Endothelial cell of umbilical vein (primary cell): ENCODE data around the gene C16orf86. TPM values are rescaled to one million over a fixed set of nuclear protein-coding genes. Genes with fewer than 3 reads are reported as not detected.

Experiments used
- BruUV-seq: library from RNA; stranded (reverse); fragments of 400-500 nt; replicated peaks from 2 replicates; lab custom pipeline; 2021; lab: Mats Ljungman, UMichigan
- CTCF ChIA-PET: fragments of 300-600, 350-600 bp; sonication (Branson Sonifier 250); formaldehyde crosslinking; loops from one replicate; lab custom pipeline; 2021; ENCODE audit warnings: antibody characterized with exemption, inconsistent platforms; lab: Charles Lee
- POLR2A ChIA-PET: fragments of 300-600, 350-600 bp; sonication (Branson Sonifier 250); formaldehyde crosslinking; loops from one replicate; lab custom pipeline; 2021; ENCODE audit warnings: antibody characterized with exemption, inconsistent platforms; lab: Charles Lee
- DNase-seq: peaks from one replicate; pipeline ENCODE4 v3.0.0-alpha.2; 2011; ENCODE audit warnings: low read depth, low spot score
- FAIRE-seq: peaks from 2 replicates; lab custom pipeline; 2011; peaks lifted over from hg19 to GRCh38; lab: Jason Lieb, UNC
- H2AFZ ChIP-seq: 2 replicates; pipeline ENCODE4 v1.6.0; 2012; ENCODE audit warnings: low read depth, low read length, control low read depth, inconsistent platforms
- H3K27ac ChIP-seq: 2 replicates; pipeline ENCODE4 v1.5.1; 2011; ENCODE audit warnings: low read depth, mild to moderate bottlenecking, control low read depth, low read length, moderate library complexity; ENCODE audit not compliant: insufficient read depth
- H3K27me3 ChIP-seq, 2 experiments: 2 replicates each; pipeline versions ENCODE4 v1.6.0 to v1.6.1; 2011; ENCODE audit warnings: low read length in 2 of 2, mixed read lengths in 1 of 2; ENCODE audit not compliant: control insufficient read depth in 2 of 2, insufficient read depth in 2 of 2
- H3K36me3 ChIP-seq, 2 experiments: 2 replicates in 1 of 2; 3 replicates in 1 of 2; pipeline ENCODE4 v1.5.1; 2011; ENCODE audit warnings: low read length in 2 of 2, mild to moderate bottlenecking in 1 of 2, moderate library complexity in 1 of 2; ENCODE audit not compliant: control insufficient read depth in 2 of 2, insufficient read depth in 2 of 2; ENCODE audit errors: extremely low read depth in 1 of 2
- H3K4me1 ChIP-seq: 3 replicates; pipeline ENCODE4 v1.5.1; 2011; ENCODE audit warnings: mild to moderate bottlenecking, low read length; ENCODE audit not compliant: control insufficient read depth, insufficient read depth; ENCODE audit errors: extremely low read depth
- H3K4me2 ChIP-seq: 2 replicates; pipeline ENCODE4 v1.6.1; 2011; ENCODE audit warnings: low read length, control low read depth, mixed read lengths; ENCODE audit not compliant: insufficient read depth
- H3K4me3 ChIP-seq, 3 experiments: fragments of 200-600 bp in 1 of 3; sonication (generic), shearing (Covaris generic) in 1 of 3; replicated peaks in 1 of 3; 2 replicates each; pipeline ENCODE4 v1.5.1; 2011 to 2016; ENCODE audit warnings: control low read depth in 3 of 3, low read length in 3 of 3, mild to moderate bottlenecking in 2 of 3, inconsistent platforms in 1 of 3, low read depth in 1 of 3, moderate library complexity in 1 of 3; ENCODE audit not compliant: insufficient read depth in 1 of 3
- H3K79me2 ChIP-seq: 2 replicates; pipeline ENCODE4 v1.6.0; 2012; ENCODE audit warnings: low read length, inconsistent platforms; ENCODE audit not compliant: control insufficient read depth, insufficient read depth
- H3K9ac ChIP-seq: replicated peaks from 2 replicates; pipeline ENCODE3; 2011; ENCODE audit warnings: low read length, control low read depth; ENCODE audit not compliant: insufficient read depth; ENCODE audit errors: extremely low read depth
- H3K9me1 ChIP-seq: replicated peaks from 3 replicates; pipeline ENCODE4 v1.6.0; 2011; ENCODE audit warnings: mild to moderate bottlenecking, low read length; ENCODE audit not compliant: control insufficient read depth, insufficient read depth; ENCODE audit errors: extremely low read depth
- H3K9me3 ChIP-seq: replicated peaks from 2 replicates; pipeline ENCODE4 v1.5.1; 2012; ENCODE audit warnings: low read length, inconsistent platforms; ENCODE audit not compliant: control insufficient read depth, insufficient read depth
- H4K20me1 ChIP-seq: replicated peaks from 2 replicates; pipeline ENCODE3; 2011; ENCODE audit warnings: mild to moderate bottlenecking, low read length; ENCODE audit not compliant: control insufficient read depth, insufficient read depth; ENCODE audit errors: extremely low read depth
- EZH2 ChIP-seq: IDR thresholded peaks from 2 replicates; pipeline ENCODE4 v1.6.1; 2012; ENCODE audit warnings: borderline replicate concordance, low read depth, mild to moderate bottlenecking, moderate library complexity, low read length, inconsistent platforms; ENCODE audit not compliant: severe bottlenecking
- FOS ChIP-seq: IDR thresholded peaks from 2 replicates; pipeline ENCODE4 v1.6.1; 2011; ENCODE audit warnings: mild to moderate bottlenecking, low read length, moderate library complexity, borderline replicate concordance; ENCODE audit not compliant: insufficient read depth
- GATA2 ChIP-seq: IDR thresholded peaks from 2 replicates; pipeline ENCODE4 v1.7.0; 2011; ENCODE audit warnings: low read depth, mild to moderate bottlenecking, moderate library complexity, mixed read lengths, low read length; ENCODE audit not compliant: insufficient read length, insufficient read depth
- JUN ChIP-seq: IDR thresholded peaks from 2 replicates; pipeline ENCODE4 v1.6.1; 2011; ENCODE audit warnings: borderline replicate concordance, low read depth; ENCODE audit not compliant: insufficient read length, insufficient read depth
- MYC ChIP-seq: IDR thresholded peaks from one replicate; pipeline ENCODE4 v1.6.1; 2011; ENCODE audit warnings: mild to moderate bottlenecking, low read depth, low read length
- POLR2A ChIP-seq: IDR thresholded peaks from 2 replicates; pipeline ENCODE4 v1.6.1; 2012; ENCODE audit warnings: low read depth, mild to moderate bottlenecking, control low read depth, low read length
- POLR2AphosphoS5 ChIP-seq: IDR thresholded peaks from 2 replicates; pipeline ENCODE4 v1.6.1; 2012; ENCODE audit warnings: low read depth, mild to moderate bottlenecking, control low read depth, low read length, moderate library complexity; ENCODE audit not compliant: insufficient read depth
- dilution Hi-C: fragments of 300-500 bp; cut with MboI; formaldehyde crosslinking; loops from one replicate; pipeline ENCODE4 v1.15.0; 2019; ENCODE audit warnings: low sequenced_read_pairs; ENCODE audit not compliant: extremely low pct_ligation_motif_present
- intact Hi-C: fragments of 100-400 bp; cut with micrococcal nuclease; formaldehyde crosslinking; loops from one replicate; pipeline ENCODE4 v1.10.0; 2022
- polyA plus RNA-seq, 4 experiments: library from polyadenylated mRNA; depleted of rRNA in 3 of 4; stranded (reverse) in 3 of 4; unstranded in 1 of 4; fragments of >200 nt; gene quantifications; 2 replicates each; pipeline versions ENCODE4 v1.2.1 to v1.2.3, GENCODE V29; 2011 to 2012; ENCODE audit warnings: missing spikeins in 1 of 4
- total RNA-seq: library from RNA; stranded (reverse); gene quantifications from 2 replicates; pipeline ENCODE4 v1.2.3, GENCODE V29; 2021
- TF ChIP-seq, protein P1 (sequence below), 2 donors: IDR thresholded peaks; 1 replicate in 1 of 2; 2 replicates in 1 of 2; pipeline ENCODE4 v1.5.1; 2011; ENCODE audit warnings: low read length in 2 of 2, mild to moderate bottlenecking in 2 of 2, moderate library complexity in 2 of 2, control low read depth in 1 of 2, inconsistent platforms in 1 of 2, low read depth in 1 of 2; ENCODE audit not compliant: insufficient read depth in 1 of 2; ENCODE audit errors: extremely low read depth in 1 of 2
- TF ChIP-seq, protein P2 (sequence below): IDR thresholded peaks from 2 replicates; pipeline ENCODE4 v1.6.1; 2011; ENCODE audit not compliant: insufficient read depth, insufficient read length

Gene C16orf86
- total and polyA plus RNA-seq, 2 donors (not counting 3 experiments of a cell fraction or from before 2014, with no cell fraction given): 0.62 to 0.98 TPM

DNA sequence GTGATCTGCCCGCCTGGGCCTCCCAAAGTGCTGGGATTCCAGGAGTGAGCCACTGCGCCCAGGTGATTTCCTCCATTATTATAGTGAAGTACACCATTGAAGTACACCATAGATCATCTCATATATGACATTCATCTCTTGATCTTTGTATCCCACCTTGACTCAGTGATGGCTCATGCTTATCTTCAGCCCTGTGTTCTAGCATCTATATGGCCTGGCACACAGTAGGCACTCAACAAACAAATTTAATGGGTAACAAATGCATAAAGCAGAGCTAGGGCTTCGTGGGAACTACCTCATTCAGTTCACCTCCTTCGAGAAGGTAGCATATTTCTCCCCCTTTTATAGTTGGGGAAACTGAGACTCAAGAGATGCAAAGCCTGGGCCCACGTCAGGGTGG, 1.0 kb upstream of the C16orf86 start:
- POLR2A ChIA-PET: no interaction called here
- Histone ChIP-seq H3K4me3 (peak overlapping the region in 2 of 3 experiments; percentile 27 to 74), H4K20me1 (no peaks in the 10 kb centered on the region), H3K4me1 (peaks cover 20% of the 10 kb centered on the region), H3K27me3 (no peaks in the 10 kb centered on the region), H3K9ac (no peak overlapping the region), H3K9me1 (no peaks in the 10 kb centered on the region), H2AFZ (no peak overlapping the region), H3K27ac (no peak overlapping the region), H3K79me2 (no peaks in the 10 kb centered on the region), H3K9me3 (no peaks in the 10 kb centered on the region), H3K4me2 (peak overlapping the region; percentile 18), H3K36me3 (peaks cover 0 to 6% of the 10 kb centered on the region in 2 experiments)
- no TSS peak for BruUV-seq
- FAIRE-seq (no peak), DNase-seq (no peak)
- TF ChIP-seq MYC (no peak), POLR2A (no peak), GATA2 (no peak), JUN (no peak), POLR2AphosphoS5 (no peak), EZH2 (no peak), FOS (no peak)
- TF ChIP-seq, protein P1, sequence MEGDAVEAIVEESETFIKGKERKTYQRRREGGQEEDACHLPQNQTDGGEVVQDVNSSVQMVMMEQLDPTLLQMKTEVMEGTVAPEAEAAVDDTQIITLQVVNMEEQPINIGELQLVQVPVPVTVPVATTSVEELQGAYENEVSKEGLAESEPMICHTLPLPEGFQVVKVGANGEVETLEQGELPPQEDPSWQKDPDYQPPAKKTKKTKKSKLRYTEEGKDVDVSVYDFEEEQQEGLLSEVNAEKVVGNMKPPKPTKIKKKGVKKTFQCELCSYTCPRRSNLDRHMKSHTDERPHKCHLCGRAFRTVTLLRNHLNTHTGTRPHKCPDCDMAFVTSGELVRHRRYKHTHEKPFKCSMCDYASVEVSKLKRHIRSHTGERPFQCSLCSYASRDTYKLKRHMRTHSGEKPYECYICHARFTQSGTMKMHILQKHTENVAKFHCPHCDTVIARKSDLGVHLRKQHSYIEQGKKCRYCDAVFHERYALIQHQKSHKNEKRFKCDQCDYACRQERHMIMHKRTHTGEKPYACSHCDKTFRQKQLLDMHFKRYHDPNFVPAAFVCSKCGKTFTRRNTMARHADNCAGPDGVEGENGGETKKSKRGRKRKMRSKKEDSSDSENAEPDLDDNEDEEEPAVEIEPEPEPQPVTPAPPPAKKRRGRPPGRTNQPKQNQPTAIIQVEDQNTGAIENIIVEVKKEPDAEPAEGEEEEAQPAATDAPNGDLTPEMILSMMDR (IDR thresholded peaks at IDR 0.05; ENCODE audit: extremely low read depth in 1 of 2, insufficient read depth in 1 of 2, low read depth in 1 of 2, low read length in 2 of 2): no peak
- TF ChIP-seq, protein P2, sequence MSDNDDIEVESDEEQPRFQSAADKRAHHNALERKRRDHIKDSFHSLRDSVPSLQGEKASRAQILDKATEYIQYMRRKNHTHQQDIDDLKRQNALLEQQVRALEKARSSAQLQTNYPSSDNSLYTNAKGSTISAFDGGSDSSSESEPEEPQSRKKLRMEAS: no peak
- dilution Hi-C loops: no loop called here
- CTCF ChIA-PET: interaction anchor here (0.9 to 12.7 kb wide), 8 partner anchors 20 to 171 kb away, joined by 3 to 163 read pairs (median 3); partner anchors contain the start of genes CARMIL2 and CTCF
- intact Hi-C loops: no loop called here
